GM21825 (cell line): ENCODE measurements around the gene RBM48.
"Not testable (repeated sequence)": the region's sequence is repeated elsewhere in the genome, so short reads cannot be mapped to it uniquely, and the experiment has no call there.

Experiments used
- ATAC-seq: cut with Tn5 transposase; IDR thresholded peaks from one replicate; pipeline ENCODE4 v1.9.1; 2021; ENCODE audit warnings: mild to moderate bottlenecking, moderate library complexity; ENCODE audit not compliant: unreplicated experiment

RBM48 gene

GRCh38 chr7:92543542-92543941, 14.9 kb downstream of the RBM48 start:
- ATAC-seq, result not testable (repeated sequence)

GRCh38 chr7:92545116-92545515, 16.5 kb downstream of the RBM48 start:
- not testable (repeated sequence) for ATAC-seq

GRCh38 chr7:92546856-92547497, 18.4 kb downstream of the RBM48 start:
- ATAC-seq, result no peak

- ATAC-seq, result no peak
Measured at GRCh38 chr7:92547579-92547978, 19.0 kb downstream of the RBM48 start.

DNA sequence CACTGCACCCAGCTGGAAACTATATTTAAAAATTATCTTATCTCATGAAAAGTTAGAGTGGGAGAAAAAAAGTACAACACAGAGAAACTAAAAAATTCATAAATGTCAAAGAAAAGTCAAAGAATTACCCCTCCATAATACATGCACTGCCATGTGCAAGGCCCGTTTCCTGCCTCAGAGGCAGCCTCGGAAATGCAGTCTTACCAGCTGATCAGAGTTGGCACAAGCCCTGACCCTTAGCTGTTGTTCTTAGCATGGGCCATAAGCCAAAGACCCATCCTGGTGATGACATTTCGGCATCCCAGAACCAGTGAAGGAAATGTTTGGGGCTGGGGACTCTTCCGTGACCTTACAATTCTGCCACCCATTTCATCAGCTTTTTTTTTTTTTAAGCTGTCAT, 21.6 kb downstream of the RBM48 start:
- ATAC-seq, result no peak

DNA sequence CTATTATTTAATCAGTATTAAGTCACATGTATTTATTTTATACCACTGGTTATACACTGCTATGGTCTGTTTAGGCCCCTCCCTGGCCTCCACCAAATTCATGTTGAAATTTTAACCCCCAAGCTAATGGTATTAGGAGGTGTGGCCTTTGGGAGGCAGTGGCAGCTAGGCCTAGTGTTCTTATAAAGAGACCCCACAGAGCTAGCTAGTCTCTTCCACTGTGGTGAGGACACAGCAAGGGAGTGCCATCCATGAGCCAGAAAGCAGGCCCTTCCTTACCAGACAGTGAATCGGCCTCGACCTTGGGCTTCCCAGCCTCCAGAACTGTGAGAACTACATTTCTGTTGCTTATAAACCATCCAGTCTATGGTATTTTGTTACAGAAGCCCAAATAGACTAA, 28.7 kb downstream of the RBM48 start:
- no peak for ATAC-seq

- no peak for ATAC-seq
Measured at GRCh38 chr7:92557808-92558362, 29.3 kb downstream of the RBM48 start.

DNA sequence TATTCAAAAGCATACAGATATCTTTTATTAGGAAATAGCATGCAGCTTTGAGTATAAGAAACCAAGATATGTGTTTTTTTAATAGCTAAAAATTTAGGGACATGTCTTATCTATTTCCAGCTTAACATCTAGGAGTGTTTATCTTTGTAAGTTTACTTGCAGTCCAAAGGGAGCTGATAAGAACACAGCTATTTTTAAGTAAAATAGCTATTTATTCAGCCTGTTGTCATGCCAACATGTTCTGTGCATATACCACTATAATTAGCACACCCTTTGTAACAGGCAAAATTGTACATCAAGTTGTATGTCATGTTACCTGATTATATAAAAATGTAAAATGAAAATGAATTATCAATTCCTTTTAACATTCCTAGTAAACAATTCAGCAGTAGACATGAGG, 32.0 kb downstream of the RBM48 start:
- ATAC-seq, result no peak

GRCh38 chr7:92563345-92563744, 34.8 kb downstream of the RBM48 start:
- no peak for ATAC-seq

- ATAC-seq, result no peak
Measured at GRCh38 chr7:92567460-92567859, 38.9 kb downstream of the RBM48 start.

GRCh38 chr7:92569137-92569536, 40.5 kb downstream of the RBM48 start:
- no peak for ATAC-seq

GRCh38 chr7:92576296-92576695, 47.7 kb downstream of the RBM48 start:
- no peak for ATAC-seq

DNA sequence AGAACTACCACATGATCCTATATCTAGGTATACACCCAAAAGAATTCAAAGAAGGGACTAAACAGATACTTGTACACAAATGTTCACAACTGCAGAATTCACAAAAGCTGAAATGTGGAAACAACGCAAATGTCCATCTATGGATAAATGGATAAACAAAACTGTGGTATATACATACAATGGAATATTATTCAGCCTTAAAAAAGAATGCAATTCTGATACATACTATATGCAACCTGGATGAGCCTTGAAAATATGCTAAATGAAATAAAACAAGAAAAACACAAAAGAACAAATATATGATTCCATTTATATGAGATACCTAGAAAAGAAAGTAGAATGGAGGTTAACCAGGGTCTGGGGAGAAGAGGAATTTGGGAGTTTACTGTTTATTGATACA, 54.4 kb downstream of the RBM48 start:
- no peak for ATAC-seq

DNA sequence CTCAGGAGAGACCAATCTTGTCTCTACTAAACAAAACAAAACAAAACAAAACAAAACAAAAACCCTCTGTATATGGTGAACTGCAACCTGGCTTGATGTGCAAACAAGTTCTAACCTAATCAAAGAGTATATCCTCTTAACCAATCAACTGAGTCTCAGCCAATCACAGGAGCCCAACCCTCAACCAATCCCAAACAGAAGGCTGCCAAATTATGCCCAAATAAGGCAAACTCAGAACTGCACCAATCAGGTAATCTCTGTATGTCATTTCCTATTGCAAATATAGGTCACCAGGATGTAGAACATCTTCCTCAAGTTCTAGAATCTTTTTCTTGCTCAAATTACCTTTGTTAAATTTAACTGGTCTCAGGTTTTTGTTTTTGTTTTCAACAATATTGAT, 56.4 kb downstream of the RBM48 start:
- no peak for ATAC-seq

- ATAC-seq, result no peak
Measured at GRCh38 chr7:92586403-92586802, 57.8 kb downstream of the RBM48 start.

DNA sequence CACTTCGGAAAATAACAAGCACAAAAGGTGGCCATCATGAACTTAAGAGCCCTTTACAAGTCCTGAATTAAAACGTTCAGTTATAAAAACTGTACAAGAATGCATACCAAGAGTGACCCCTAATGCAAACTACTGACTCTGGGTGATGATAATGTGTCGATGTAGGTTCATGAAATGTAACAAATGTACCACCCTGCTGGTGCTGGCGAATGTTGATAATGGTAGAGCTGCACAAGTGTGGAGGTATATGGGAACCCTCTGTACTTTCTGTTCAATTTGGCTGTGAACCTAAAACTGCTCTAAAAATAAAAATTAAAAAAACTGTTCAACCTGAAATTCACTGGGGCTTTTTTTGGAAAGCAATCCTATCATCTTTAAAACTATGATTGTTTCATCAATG, 58.2 kb downstream of the RBM48 start:
- ATAC-seq, result no peak
